Measurements from ENCODE around the gene CTRL.
A peak's percentile ranks its signal among the peaks of the same experiment; 100 is the strongest.
"Not testable (repeated sequence)": the region's sequence is repeated elsewhere in the genome, so short reads cannot be mapped to it uniquely, and the experiment has no call there.

CTRL gene

GRCh38 chr16:67931712-67932461, at the start of gene CTRL:
CTRL (minus strand) TSS chr16:67931862; CDS start chr16:67931852, 10 bp downstream.
- DNase-seq (ENCODE audit: low read depth in 3 of 3), result no peak

GRCh38 chr16:67979955-67980678, 48.5 kb upstream of the CTRL start, which contains the start of gene DPEP3:
DPEP3 (minus strand) TSS chr16:67980499; CDS start chr16:67980380, 119 bp downstream.
- DNase-seq (ENCODE audit: low read depth in 3 of 3), result no peak

- no peak for DNase-seq (ENCODE audit: low read depth in 3 of 3)
Observed at GRCh38 chr16:67977469-67978227, 46.0 kb upstream of the CTRL start.

GRCh38 chr16:67977005-67977404, 45.3 kb upstream of the CTRL start:
- DNase-seq (ENCODE audit: low read depth in 3 of 3), result no peak

- no peak for DNase-seq (ENCODE audit: low read depth in 3 of 3)
Observed at GRCh38 chr16:67976205-67976604, 44.5 kb upstream of the CTRL start.

- DNase-seq (ENCODE audit: low read depth in 3 of 3), result no peak
Observed at GRCh38 chr16:67975321-67976105, 43.9 kb upstream of the CTRL start.

- not testable (repeated sequence) for DNase-seq (ENCODE audit: low read depth in 3 of 3)
Observed at GRCh38 chr16:67972285-67972684, 40.6 kb upstream of the CTRL start.

- DNase-seq (ENCODE audit: low read depth in 3 of 3), result no peak
Observed at GRCh38 chr16:67971111-67971510, 39.4 kb upstream of the CTRL start.

GRCh38 chr16:67969254-67970039, 37.8 kb upstream of the CTRL start:
- no peak for DNase-seq (ENCODE audit: low read depth in 3 of 3)

GRCh38 chr16:67968400-67969253, 37.0 kb upstream of the CTRL start, which contains the start of gene SLC12A4:
SLC12A4 (minus strand) TSS chr16:67968637; CDS start chr16:67968553, 84 bp downstream.
- peak; percentile 73 to 85 (median 82) for DNase-seq (ENCODE audit: low read depth in 3 of 3)

GRCh38 chr16:67967958-67968399, 36.3 kb upstream of the CTRL start:
- DNase-seq (ENCODE audit: low read depth in 3 of 3), result peak in 1 of 3 donors; percentile 38

GRCh38 chr16:67967183-67967957, 35.7 kb upstream of the CTRL start:
- no peak for DNase-seq (ENCODE audit: low read depth in 3 of 3)

- DNase-seq (ENCODE audit: low read depth in 3 of 3), result no peak
Observed at GRCh38 chr16:67966549-67967182, 35.0 kb upstream of the CTRL start.

GRCh38 chr16:67965668-67966548, 34.2 kb upstream of the CTRL start:
- no peak for DNase-seq (ENCODE audit: low read depth in 3 of 3)

- no peak for DNase-seq (ENCODE audit: low read depth in 3 of 3)
Observed at GRCh38 chr16:67964477-67965131, 32.9 kb upstream of the CTRL start.

- DNase-seq (ENCODE audit: low read depth in 3 of 3), result no peak
Observed at GRCh38 chr16:67963662-67964321, 32.1 kb upstream of the CTRL start.
